Loucy (cell line): Measurements from ENCODE around the gene ADCY6.

Experiments used
- H2AFZ ChIP-seq: fragments of 200-600 bp; sonication (generic); 2 replicates; pipeline ENCODE4 v1.6.0; 2016; ENCODE audit warnings: antibody characterized with exemption, mild to moderate bottlenecking, low read length, moderate library complexity
- H3F3A ChIP-seq: fragments of 200-600 bp; 2 replicates; pipeline ENCODE4 v1.6.0; 2016; ENCODE audit warnings: antibody characterized with exemption, low read depth, mild to moderate bottlenecking
- H3K27me3 ChIP-seq: fragments of 200-600 bp; sonication (generic); 2 replicates; pipeline ENCODE4 v1.6.1; 2014; ENCODE audit warnings: low read length, mild to moderate bottlenecking; ENCODE audit not compliant: insufficient read depth, poor library complexity, severe bottlenecking
- H3K36me3 ChIP-seq: fragments of 200-600 bp; sonication (generic); 2 replicates; pipeline ENCODE4 v1.6.1; 2016; ENCODE audit warnings: low read length; ENCODE audit not compliant: insufficient read depth
- H3K4me1 ChIP-seq: fragments of 200-600 bp; sonication (generic); 2 replicates; pipeline ENCODE4 v1.5.1; 2014; ENCODE audit warnings: low read length, mild to moderate bottlenecking; ENCODE audit not compliant: insufficient read depth, poor library complexity, severe bottlenecking
- H3K4me2 ChIP-seq: fragments of 200-600 bp; sonication (generic); 2 replicates; pipeline ENCODE4 v1.6.0; 2014; ENCODE audit warnings: antibody characterized with exemption, low read length, low read depth, mild to moderate bottlenecking; ENCODE audit not compliant: poor library complexity, severe bottlenecking
- H3K4me3 ChIP-seq: fragments of 200-600 bp; sonication (generic); 2 replicates; pipeline ENCODE4 v1.5.1; 2014; ENCODE audit warnings: low read length, mild to moderate bottlenecking, mixed read lengths; ENCODE audit not compliant: poor library complexity, severe bottlenecking
- H3K79me2 ChIP-seq: fragments of 200-600 bp; sonication (generic); 2 replicates; pipeline ENCODE4 v1.6.1; 2014; ENCODE audit warnings: low read length; ENCODE audit not compliant: insufficient read depth
- H3K9ac ChIP-seq: fragments of 200-600 bp; sonication (generic); 2 replicates; pipeline ENCODE4 v1.6.0; 2014; ENCODE audit warnings: mild to moderate bottlenecking, low read depth, low read length, moderate library complexity; ENCODE audit not compliant: poor library complexity, severe bottlenecking
- H3K9me2 ChIP-seq: fragments of 200-600 bp; sonication (generic); replicated peaks from 2 replicates; pipeline ENCODE4 v1.6.1; 2016; ENCODE audit warnings: low read depth, low read length, mixed read lengths
- H3K9me3 ChIP-seq: fragments of 200-600 bp; sonication (generic); 2 replicates; pipeline ENCODE4 v1.6.1; 2014; ENCODE audit warnings: mild to moderate bottlenecking, antibody characterized with exemption, low read length, low read depth; ENCODE audit not compliant: insufficient read depth
- H4K20me1 ChIP-seq: fragments of 200-600 bp; sonication (generic); 2 replicates; pipeline ENCODE4 v1.6.0; 2014; ENCODE audit warnings: antibody characterized with exemption, low read length, mild to moderate bottlenecking; ENCODE audit not compliant: insufficient read depth, poor library complexity, severe bottlenecking
- EZH2phosphoT487 ChIP-seq: fragments of 200-600 bp; IDR thresholded peaks from 2 replicates; pipeline ENCODE4 v1.6.1; 2018; ENCODE audit warnings: antibody characterized with exemption, mild to moderate bottlenecking, moderate library complexity, borderline replicate concordance
- TF ChIP-seq, protein P1 (sequence below): fragments of 200-600 bp; sonication (generic); conservative IDR thresholded peaks from 2 replicates; pipeline ENCODE4 v1.5.1; 2014; ENCODE audit warnings: mild to moderate bottlenecking, antibody characterized with exemption, low read length

ADCY6 gene

DNA sequence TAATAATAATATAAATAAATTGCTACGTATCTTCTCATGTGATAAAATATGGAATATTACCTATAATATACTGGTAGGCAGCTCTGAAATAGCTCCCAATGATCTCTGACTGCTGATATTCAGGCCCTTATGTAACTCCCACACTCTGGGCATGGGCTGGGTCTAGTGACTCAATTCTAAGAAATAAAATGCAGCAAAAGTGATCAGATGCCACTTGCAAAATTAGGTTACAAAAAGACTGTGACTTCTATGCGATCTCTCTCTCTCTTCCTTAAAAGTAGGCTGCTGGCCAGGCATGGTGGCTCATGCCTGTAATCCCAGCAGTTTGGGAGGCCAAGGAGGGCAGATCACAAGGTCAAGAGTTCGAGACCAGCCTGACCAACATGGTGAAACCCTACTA, 19.1 kb upstream of the ADCY6 start:
- no peaks in the 10 kb centered on the region for H3K27me3 ChIP-seq
- H3K9ac ChIP-seq = no peak overlapping the region
- H3K4me3 ChIP-seq = no peak overlapping the region
- H3F3A ChIP-seq = no peaks in the 10 kb centered on the region
- H3K4me2 ChIP-seq = no peak overlapping the region
- H3K36me3 ChIP-seq = no peaks in the 10 kb centered on the region
- H3K79me2 ChIP-seq = no peaks in the 10 kb centered on the region
- H3K9me2 ChIP-seq = no peaks in the 10 kb centered on the region
- H3K4me1 ChIP-seq = no peaks in the 10 kb centered on the region
- no peak overlapping the region for H2AFZ ChIP-seq
- H3K9me3 ChIP-seq = no peaks in the 10 kb centered on the region
- TF ChIP-seq EZH2phosphoT487 = no peak
- TF ChIP-seq, protein P1, sequence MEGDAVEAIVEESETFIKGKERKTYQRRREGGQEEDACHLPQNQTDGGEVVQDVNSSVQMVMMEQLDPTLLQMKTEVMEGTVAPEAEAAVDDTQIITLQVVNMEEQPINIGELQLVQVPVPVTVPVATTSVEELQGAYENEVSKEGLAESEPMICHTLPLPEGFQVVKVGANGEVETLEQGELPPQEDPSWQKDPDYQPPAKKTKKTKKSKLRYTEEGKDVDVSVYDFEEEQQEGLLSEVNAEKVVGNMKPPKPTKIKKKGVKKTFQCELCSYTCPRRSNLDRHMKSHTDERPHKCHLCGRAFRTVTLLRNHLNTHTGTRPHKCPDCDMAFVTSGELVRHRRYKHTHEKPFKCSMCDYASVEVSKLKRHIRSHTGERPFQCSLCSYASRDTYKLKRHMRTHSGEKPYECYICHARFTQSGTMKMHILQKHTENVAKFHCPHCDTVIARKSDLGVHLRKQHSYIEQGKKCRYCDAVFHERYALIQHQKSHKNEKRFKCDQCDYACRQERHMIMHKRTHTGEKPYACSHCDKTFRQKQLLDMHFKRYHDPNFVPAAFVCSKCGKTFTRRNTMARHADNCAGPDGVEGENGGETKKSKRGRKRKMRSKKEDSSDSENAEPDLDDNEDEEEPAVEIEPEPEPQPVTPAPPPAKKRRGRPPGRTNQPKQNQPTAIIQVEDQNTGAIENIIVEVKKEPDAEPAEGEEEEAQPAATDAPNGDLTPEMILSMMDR = no peak
- H4K20me1 ChIP-seq = no peaks in the 10 kb centered on the region

- Histone ChIP-seq H3K36me3 (no peaks in the 10 kb centered on the region), H3K4me3 (no peak overlapping the region), H2AFZ (no peak overlapping the region), H3F3A (no peaks in the 10 kb centered on the region), H3K79me2 (no peaks in the 10 kb centered on the region), H3K4me2 (no peak overlapping the region), H3K4me1 (no peaks in the 10 kb centered on the region), H4K20me1 (no peaks in the 10 kb centered on the region), H3K9ac (no peak overlapping the region), H3K9me3 (no peaks in the 10 kb centered on the region), H3K9me2 (no peaks in the 10 kb centered on the region), H3K27me3 (no peaks in the 10 kb centered on the region)
- TF ChIP-seq EZH2phosphoT487 = no peak
- TF ChIP-seq, protein P1 = no peak
Observed at GRCh38 chr12:48803675-48804074, 14.8 kb upstream of the ADCY6 start.

GRCh38 chr12:48800971-48801370, 12.1 kb upstream of the ADCY6 start:
- Histone ChIP-seq H3K4me3 (no peak overlapping the region), H3K4me2 (no peak overlapping the region), H2AFZ (no peak overlapping the region), H3K9me2 (no peaks in the 10 kb centered on the region), H3K9ac (no peak overlapping the region), H3K79me2 (no peaks in the 10 kb centered on the region), H3K9me3 (no peaks in the 10 kb centered on the region), H3K36me3 (no peaks in the 10 kb centered on the region), H3K27me3 (no peaks in the 10 kb centered on the region), H3F3A (no peaks in the 10 kb centered on the region), H3K4me1 (no peaks in the 10 kb centered on the region), H4K20me1 (no peaks in the 10 kb centered on the region)
- no peak for TF ChIP-seq EZH2phosphoT487
- TF ChIP-seq, protein P1 = no peak
